K562 (cell line): Measurements from ENCODE around the gene MAD2L1BP. TPM values are rescaled to one million over a fixed set of nuclear protein-coding genes. Genes with fewer than 3 reads are reported as not detected.
A peak's percentile ranks its signal among the peaks of the same experiment; 100 is the strongest.

ENCODE experiments used
- ARNT ChIP-seq, 2 experiments: fragments of 450-650 bp; IDR thresholded peaks; 2 replicates each; pipeline ENCODE4 v1.6.1; 2016; ENCODE audit warnings: mild to moderate bottlenecking in 1 of 2
- ATF7 ChIP-seq: fragments of 450-650 bp; IDR thresholded peaks from 2 replicates; pipeline ENCODE4 v1.7.1; 2014; ENCODE audit warnings: mild to moderate bottlenecking, moderate library complexity
- EHMT2 ChIP-seq: fragments of 450-650 bp; IDR thresholded peaks from 2 replicates; pipeline ENCODE4 v1.6.1; 2018; ENCODE audit warnings: antibody characterized with exemption
- FOXA3 ChIP-seq, 2 experiments: fragments of 450-650 bp in 1 of 2; sonication (generic) in 1 of 2; formaldehyde crosslinking; IDR thresholded peaks in 1 of 2; conservative IDR thresholded peaks in 1 of 2; 2 replicates each; pipeline versions ENCODE4 v1.4.0 to v1.8.0; 2020 to 2022; ENCODE audit warnings: mild to moderate bottlenecking in 2 of 2, missing genetic modification reagents in 1 of 2
- LEF1 ChIP-seq: fragments of 450-650 bp; IDR thresholded peaks from 2 replicates; pipeline ENCODE4 v1.6.1; 2016; ENCODE audit warnings: mild to moderate bottlenecking
- MNT ChIP-seq, 2 experiments: fragments of 450-650 bp; conservative IDR thresholded peaks; 2 replicates each; pipeline ENCODE4 v1.6.1; 2017; ENCODE audit warnings: mild to moderate bottlenecking in 2 of 2, moderate library complexity in 2 of 2
- MTF1 ChIP-seq: fragments of 250-450 bp; sonication (Bioruptor Pico); IDR thresholded peaks from 2 replicates; pipeline ENCODE4 v1.9.0; 2021; ENCODE audit warnings: moderate library complexity, mild to moderate bottlenecking, inconsistent platforms, borderline replicate concordance
- REST ChIP-seq, 2 experiments: fragments of 450-650 bp; formaldehyde crosslinking in 1 of 2; IDR thresholded peaks; 2 replicates each; pipeline versions ENCODE4 v1.4.0 to v1.6.1; 2014 to 2020; ENCODE audit warnings: mild to moderate bottlenecking in 2 of 2, borderline replicate concordance in 1 of 2, low read depth in 1 of 2
- ZNF212 ChIP-seq: fragments of 450-650 bp; formaldehyde crosslinking; IDR thresholded peaks from 2 replicates; pipeline ENCODE4 v1.4.0; 2020; ENCODE audit warnings: mild to moderate bottlenecking
- ZNF407 ChIP-seq: fragments of 450-650 bp; IDR thresholded peaks from 2 replicates; pipeline ENCODE4 v1.6.1; 2016; ENCODE audit warnings: low read depth
- polyA plus RNA-seq, 8 experiments: library from polyadenylated mRNA; depleted of rRNA in 4 of 8; stranded (reverse) in 5 of 8; unstranded in 3 of 8; fragments of >200 nt; fragmentation: Nextera tagmentation in 2 of 8; fragmentation: Illumina TruSeq in 1 of 8; extraction: Ambion mirVana in 2 of 8; extraction: Trizol in 1 of 8; gene quantifications; 2 replicates each; pipeline versions ENCODE4 v1.2.1 to v1.2.3, GENCODE V29; 2011 to 2014; ENCODE audit warnings: inconsistent platforms in 1 of 8, missing spikeins in 1 of 8
- total RNA-seq, 7 experiments: library from RNA; depleted of rRNA in 6 of 7; stranded (reverse); fragments of >200 nt in 6 of 7; fragmentation: Illumina TruSeq in 2 of 7; extraction: Trizol in 2 of 7; gene quantifications; 2 replicates each; pipeline versions ENCODE4 v1.2.1 to v1.2.3, GENCODE V29; 2011 to 2021; ENCODE audit warnings: low replicate concordance in 1 of 7

Gene MAD2L1BP
- total and polyA plus RNA-seq, 9 of the 15 experiments (the other 6 are each of a cell fraction or from before 2014, with no cell fraction given), result 69.7 to 321 (median 111) TPM

DNA sequence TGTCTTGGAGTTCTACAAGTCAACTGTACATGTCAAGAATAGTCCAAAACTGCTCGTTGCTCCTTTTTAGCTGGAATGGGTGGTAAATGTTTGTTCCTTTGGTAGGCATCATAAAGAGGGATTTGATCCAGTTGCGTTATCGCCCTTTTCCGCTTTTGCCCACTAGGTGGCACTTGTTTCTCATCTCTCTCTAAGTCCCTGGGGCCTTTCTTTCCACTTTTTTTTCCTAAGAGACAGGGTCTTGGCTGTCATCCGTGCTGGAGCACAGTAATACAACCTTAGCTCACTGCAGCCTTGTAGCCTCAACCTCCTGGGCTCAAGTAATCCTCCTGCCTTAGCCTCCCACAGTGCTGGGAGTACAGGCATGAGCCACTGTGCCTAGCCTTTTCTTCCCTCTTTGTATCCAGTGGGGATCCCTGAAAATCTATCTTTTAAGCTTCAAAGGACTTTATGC lies 27.3 kb upstream of the MAD2L1BP start (continued):
- TF ChIP-seq REST (IDR thresholded peaks at IDR 0.05; ENCODE audit: borderline replicate concordance) (peak; percentile 55; the same call in 1 of the 2 replicates), REST (CRISPR knock-in tag; IDR thresholded peaks at IDR 0.05; ENCODE audit: low read depth) (no peak), ZNF407 (no peak), ATF7 (peak; percentile 31; the same call in 1 of the 2 replicates), ARNT (IDR thresholded peaks at IDR 0.05) (0 out of 4 replicates have a peak, but pooled peaks of 1 of the 2 experiments have one; percentile 38), ZNF212 (CRISPR knock-in tag) (0 out of 2 replicates have a peak, but pooled peaks have one; percentile 38), FOXA3 (CRISPR knock-in tag; conservative IDR thresholded peaks at IDR 0.05 in 1 of 2, IDR thresholded peaks at IDR 0.05 in 1 of 2) (no peak), MTF1 (no peak), EHMT2 (no peak), MNT (conservative IDR thresholded peaks at IDR 0.05) (no peak), LEF1 (no peak)
